Panc1 (cell line): ENCODE data around the gene RIN2.

Experiments
- CTCF ChIP-seq: fragments of 450-650 bp; IDR thresholded peaks from 2 replicates; pipeline ENCODE4 v1.5.1; 2017; ENCODE audit warnings: mild to moderate bottlenecking
- POLR2AphosphoS5 ChIP-seq: IDR thresholded peaks from 2 replicates; pipeline ENCODE4 v1.6.1; 2012; ENCODE audit warnings: mild to moderate bottlenecking, low read depth, low read length, moderate library complexity

DNA sequence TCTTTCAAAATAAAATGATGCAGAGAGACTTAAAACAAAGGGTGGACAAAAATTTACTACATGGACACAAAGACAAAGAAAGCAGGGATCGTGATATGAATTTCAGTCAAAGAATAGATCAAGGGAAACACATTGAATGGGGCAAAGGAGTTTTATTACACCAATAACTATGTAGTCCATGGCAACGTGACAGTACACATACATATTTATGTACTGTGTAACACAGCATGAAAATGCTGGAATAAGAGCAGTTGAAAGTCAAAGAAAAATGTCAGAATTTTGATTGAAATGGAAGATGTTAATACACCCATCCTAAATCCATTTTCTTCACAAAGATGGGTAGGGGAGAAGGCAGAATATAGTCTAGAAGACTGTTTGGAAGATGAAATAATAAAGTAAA is 9.4 kb upstream of the RIN2 start:
- TF ChIP-seq CTCF (no peak), POLR2AphosphoS5 (no peak)
